ENCODE measurements around the gene OCA2. TPM values are rescaled to one million over a fixed set of nuclear protein-coding genes. Genes with fewer than 3 reads are reported as not detected.

OCA2 gene
- total RNA-seq, 1 experiment from 2014 or later = 0.31 TPM

DNA sequence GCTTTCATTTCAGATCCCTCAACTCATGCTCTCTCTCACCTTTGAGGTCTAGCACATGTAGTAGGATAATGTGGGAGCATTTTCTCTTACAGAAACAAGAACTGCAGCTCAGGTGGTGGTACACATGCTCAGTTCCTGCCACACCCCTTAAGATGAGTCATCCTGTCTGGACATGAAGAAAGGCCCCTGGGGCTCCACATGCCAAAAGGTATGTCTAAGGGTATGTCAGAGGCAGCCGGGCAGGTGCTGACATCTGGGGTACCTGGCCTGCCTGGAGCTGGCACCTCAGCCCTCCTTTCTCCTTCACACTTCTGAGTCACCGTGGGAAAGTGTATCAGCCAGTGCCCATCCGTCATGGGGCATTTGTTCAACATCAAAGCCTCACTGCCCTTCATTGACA is 209.9 kb downstream of the OCA2 start:
- H2BK15ac ChIP-seq (ENCODE audit: low read depth, low read length) = no peak overlapping the region
- peaks cover 12 to 40% (median 18%) of the 10 kb centered on the region in 3 experiments for H3K36me3 Mint-ChIP-seq (ENCODE audit: insufficient read depth in 1 of 3, low read depth in 3 of 3)
- no peak overlapping the region for H3K4me3 Mint-ChIP-seq
- no peak overlapping the region for H4K91ac ChIP-seq (ENCODE audit: insufficient read length, low read depth, low read length)
- no peak overlapping the region for H2BK5ac ChIP-seq (ENCODE audit: insufficient read length, low read length)
- H3K9me3 Mint-ChIP-seq = peaks cover 50 to 63% of the 10 kb centered on the region in 2 experiments
- H3K9ac ChIP-seq (ENCODE audit: extremely low read depth, insufficient read length, low read length) = no peak overlapping the region
- H3K56ac ChIP-seq (ENCODE audit: insufficient read length, low read depth, low read length) = no peak overlapping the region
- no peak overlapping the region for H3K23ac ChIP-seq (ENCODE audit: insufficient read length, low read depth, low read length)
- peaks cover 7% of the 10 kb centered on the region for H3K27me3 Mint-ChIP-seq (ENCODE audit: low read depth)
- no peak for DNase-seq
- no peak overlapping the region for H2BK12ac ChIP-seq (ENCODE audit: insufficient read length, low read depth, low read length)
- H3K4me1 ChIP-seq (ENCODE audit: insufficient read depth, low read length) = no peaks in the 10 kb centered on the region
- no peaks in the 10 kb centered on the region for H3K27me3 ChIP-seq (ENCODE audit: insufficient read depth, low read length)
- no peak overlapping the region for H3K27ac Mint-ChIP-seq
- H2BK120ac ChIP-seq (ENCODE audit: low read depth, low read length, poor library complexity, severe bottlenecking) = no peak overlapping the region
- no peaks in the 10 kb centered on the region for H3K79me2 ChIP-seq (ENCODE audit: insufficient read depth, low read length)
- H3K79me1 ChIP-seq (ENCODE audit: insufficient read depth, low read depth, low read length, poor library complexity, severe bottlenecking) = no peaks in the 10 kb centered on the region
- TF ChIP-seq, protein P1, sequence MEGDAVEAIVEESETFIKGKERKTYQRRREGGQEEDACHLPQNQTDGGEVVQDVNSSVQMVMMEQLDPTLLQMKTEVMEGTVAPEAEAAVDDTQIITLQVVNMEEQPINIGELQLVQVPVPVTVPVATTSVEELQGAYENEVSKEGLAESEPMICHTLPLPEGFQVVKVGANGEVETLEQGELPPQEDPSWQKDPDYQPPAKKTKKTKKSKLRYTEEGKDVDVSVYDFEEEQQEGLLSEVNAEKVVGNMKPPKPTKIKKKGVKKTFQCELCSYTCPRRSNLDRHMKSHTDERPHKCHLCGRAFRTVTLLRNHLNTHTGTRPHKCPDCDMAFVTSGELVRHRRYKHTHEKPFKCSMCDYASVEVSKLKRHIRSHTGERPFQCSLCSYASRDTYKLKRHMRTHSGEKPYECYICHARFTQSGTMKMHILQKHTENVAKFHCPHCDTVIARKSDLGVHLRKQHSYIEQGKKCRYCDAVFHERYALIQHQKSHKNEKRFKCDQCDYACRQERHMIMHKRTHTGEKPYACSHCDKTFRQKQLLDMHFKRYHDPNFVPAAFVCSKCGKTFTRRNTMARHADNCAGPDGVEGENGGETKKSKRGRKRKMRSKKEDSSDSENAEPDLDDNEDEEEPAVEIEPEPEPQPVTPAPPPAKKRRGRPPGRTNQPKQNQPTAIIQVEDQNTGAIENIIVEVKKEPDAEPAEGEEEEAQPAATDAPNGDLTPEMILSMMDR (conservative IDR thresholded peaks at IDR 0.05) = no peak
- no peak overlapping the region for H3T11ph ChIP-seq (ENCODE audit: low read length)
- no peak overlapping the region for H4K8ac ChIP-seq (replicated peaks; ENCODE audit: insufficient read length, low read depth, low read length)
- H3K18ac ChIP-seq (ENCODE audit: insufficient read length, low read depth, low read length) = no peak overlapping the region
- no peak overlapping the region for H2BK20ac ChIP-seq (ENCODE audit: low read depth, low read length, poor library complexity, severe bottlenecking)
- no peak overlapping the region for H3K4me2 ChIP-seq (ENCODE audit: insufficient read depth, insufficient read length, low read length)
- no peak overlapping the region for H3K4ac ChIP-seq (ENCODE audit: low read depth, low read length)
- no peak overlapping the region for H4K5ac ChIP-seq (ENCODE audit: insufficient read length, low read depth, low read length)
- no peaks in the 10 kb centered on the region for H4K20me1 ChIP-seq (ENCODE audit: control insufficient read depth, insufficient read depth, insufficient read length)
- H3K23me2 ChIP-seq (ENCODE audit: insufficient read length, low read depth, low read length, poor library complexity, severe bottlenecking) = no peaks in the 10 kb centered on the region
- H2AFZ ChIP-seq (ENCODE audit: low read length) = no peak overlapping the region
- no peak overlapping the region for H2AK5ac ChIP-seq (ENCODE audit: insufficient read length, low read length)
- no CpG with 5 or more reads among the region's 3 CpGs for WGBS (ENCODE audit: extremely low coverage, insufficient read length, low lambda C conversion rate)
- no peak overlapping the region for H3K27ac ChIP-seq (ENCODE audit: insufficient read length, low read depth, low read length)
- peaks cover 2% of the 10 kb centered on the region for H3K9me3 ChIP-seq (ENCODE audit: control insufficient read depth, low read depth, low read length)
- no peaks in the 10 kb centered on the region for H3K4me1 Mint-ChIP-seq
- no peak overlapping the region for H3K14ac ChIP-seq (ENCODE audit: insufficient read depth, low read length)

All from H9 (cell line).